ENCODE measurements around the gene MGAT1.

MGAT1 gene

GRCh38 chr5:180820788-180821321, 18.2 kb upstream of the MGAT1 start:
- H3K36me3 Mint-ChIP-seq (ENCODE audit: insufficient read depth) = peaks cover 3% of the 10 kb centered on the region
- ATAC-seq (replicated peaks; ENCODE audit: extremely low read depth, poor library complexity, severe bottlenecking) (no peak), DNase-seq (ENCODE audit: low spot score in 2 of 2) (no peak)
- no peaks in the 10 kb centered on the region for H3K9me3 Mint-ChIP-seq
- no peak overlapping the region for H3K27ac Mint-ChIP-seq (ENCODE audit: low read depth)
- H3K4me3 Mint-ChIP-seq = no peak overlapping the region
- no peaks in the 10 kb centered on the region for H3K4me1 Mint-ChIP-seq
- H3K27me3 Mint-ChIP-seq = peaks cover 11% of the 10 kb centered on the region

- Mint-ChIP-seq H3K27ac (ENCODE audit: low read depth) (no peak overlapping the region), H3K27me3 (peaks cover 11% of the 10 kb centered on the region), H3K4me1 (no peaks in the 10 kb centered on the region), H3K4me3 (no peak overlapping the region), H3K9me3 (no peaks in the 10 kb centered on the region), H3K36me3 (ENCODE audit: insufficient read depth) (peaks cover 3% of the 10 kb centered on the region)
- ATAC-seq (replicated peaks; ENCODE audit: extremely low read depth, poor library complexity, severe bottlenecking) = no peak
- no peak for DNase-seq (ENCODE audit: low spot score in 2 of 2)
Observed at GRCh38 chr5:180818677-180819341, 16.2 kb upstream of the MGAT1 start.

GRCh38 chr5:180817893-180818674, 15.5 kb upstream of the MGAT1 start:
- H3K27me3 Mint-ChIP-seq = peaks cover 11% of the 10 kb centered on the region
- no peaks in the 10 kb centered on the region for H3K9me3 Mint-ChIP-seq
- no peaks in the 10 kb centered on the region for H3K4me1 Mint-ChIP-seq
- DNase-seq (ENCODE audit: low spot score in 2 of 2) (no peak), ATAC-seq (replicated peaks; ENCODE audit: extremely low read depth, poor library complexity, severe bottlenecking) (no peak)
- H3K4me3 Mint-ChIP-seq = no peak overlapping the region
- peaks cover 1% of the 10 kb centered on the region for H3K36me3 Mint-ChIP-seq (ENCODE audit: insufficient read depth)
- H3K27ac Mint-ChIP-seq (ENCODE audit: low read depth) = no peak overlapping the region

- Mint-ChIP-seq H3K4me1 (peaks cover 2% of the 10 kb centered on the region), H3K27ac (ENCODE audit: low read depth) (no peak overlapping the region), H3K36me3 (ENCODE audit: insufficient read depth) (peaks cover 3% of the 10 kb centered on the region), H3K4me3 (peak overlapping the region; percentile 10), H3K27me3 (peaks cover 11% of the 10 kb centered on the region), H3K9me3 (no peaks in the 10 kb centered on the region)
- DNase-seq (ENCODE audit: low spot score in 2 of 2) (no peak), ATAC-seq (replicated peaks; ENCODE audit: extremely low read depth, poor library complexity, severe bottlenecking) (no peak)
Observed at GRCh38 chr5:180816608-180817534, 14.3 kb upstream of the MGAT1 start.

- H3K27ac Mint-ChIP-seq (ENCODE audit: low read depth) = no peak overlapping the region
- peaks cover 10% of the 10 kb centered on the region for H3K4me1 Mint-ChIP-seq
- peaks cover 11% of the 10 kb centered on the region for H3K27me3 Mint-ChIP-seq
- no peak for ATAC-seq (replicated peaks; ENCODE audit: extremely low read depth, poor library complexity, severe bottlenecking)
- DNase-seq (ENCODE audit: low spot score in 2 of 2) = no peak
- H3K4me3 Mint-ChIP-seq = no peak overlapping the region
- peaks cover 9% of the 10 kb centered on the region for H3K36me3 Mint-ChIP-seq (ENCODE audit: insufficient read depth)
- H3K9me3 Mint-ChIP-seq = no peaks in the 10 kb centered on the region
Observed at GRCh38 chr5:180815293-180815917, 12.8 kb upstream of the MGAT1 start.

GRCh38 chr5:180813420-180813819, 10.8 kb upstream of the MGAT1 start:
- DNase-seq (ENCODE audit: low spot score in 2 of 2) (no peak), ATAC-seq (replicated peaks; ENCODE audit: extremely low read depth, poor library complexity, severe bottlenecking) (no peak)
- H3K4me1 Mint-ChIP-seq = peaks cover 25% of the 10 kb centered on the region
- no peak overlapping the region for H3K4me3 Mint-ChIP-seq
- peaks cover 17% of the 10 kb centered on the region for H3K36me3 Mint-ChIP-seq (ENCODE audit: insufficient read depth)
- H3K9me3 Mint-ChIP-seq = no peaks in the 10 kb centered on the region
- peaks cover 5% of the 10 kb centered on the region for H3K27me3 Mint-ChIP-seq
- H3K27ac Mint-ChIP-seq (ENCODE audit: low read depth) = no peak overlapping the region

GRCh38 chr5:180811623-180812124, 9.1 kb upstream of the MGAT1 start:
- H3K4me3 Mint-ChIP-seq = peak overlapping the region; percentile 75
- DNase-seq (ENCODE audit: low spot score in 2 of 2) (no peak), ATAC-seq (replicated peaks; ENCODE audit: extremely low read depth, poor library complexity, severe bottlenecking) (no peak)
- H3K27me3 Mint-ChIP-seq = no peaks in the 10 kb centered on the region
- H3K4me1 Mint-ChIP-seq = peaks cover 43% of the 10 kb centered on the region
- no peaks in the 10 kb centered on the region for H3K9me3 Mint-ChIP-seq
- H3K36me3 Mint-ChIP-seq (ENCODE audit: insufficient read depth) = peaks cover 20% of the 10 kb centered on the region
- peak overlapping the region; percentile 95 for H3K27ac Mint-ChIP-seq (ENCODE audit: low read depth)

GRCh38 chr5:180810959-180811622, 8.5 kb upstream of the MGAT1 start:
- ATAC-seq (replicated peaks; ENCODE audit: extremely low read depth, poor library complexity, severe bottlenecking) (no peak), DNase-seq (ENCODE audit: low spot score in 2 of 2) (no peak)
- Mint-ChIP-seq H3K4me3 (peak overlapping the region; percentile 75), H3K27me3 (no peaks in the 10 kb centered on the region), H3K36me3 (ENCODE audit: insufficient read depth) (peaks cover 21% of the 10 kb centered on the region), H3K9me3 (no peaks in the 10 kb centered on the region), H3K4me1 (peaks cover 49% of the 10 kb centered on the region), H3K27ac (ENCODE audit: low read depth) (peak overlapping the region; percentile 95)

- peak overlapping the region; percentile 75 for H3K4me3 Mint-ChIP-seq
- H3K27ac Mint-ChIP-seq (ENCODE audit: low read depth) = peak overlapping the region; percentile 95
- peaks cover 55% of the 10 kb centered on the region for H3K4me1 Mint-ChIP-seq
- DNase-seq (ENCODE audit: low spot score in 2 of 2) (peak; percentile 91 to 97), ATAC-seq (replicated peaks; ENCODE audit: extremely low read depth, poor library complexity, severe bottlenecking) (peak; percentile 73)
- peaks cover 21% of the 10 kb centered on the region for H3K36me3 Mint-ChIP-seq (ENCODE audit: insufficient read depth)
- no peaks in the 10 kb centered on the region for H3K27me3 Mint-ChIP-seq
- no peaks in the 10 kb centered on the region for H3K9me3 Mint-ChIP-seq
Observed at GRCh38 chr5:180810210-180810958, 7.8 kb upstream of the MGAT1 start.

GRCh38 chr5:180809403-180810209, 7.0 kb upstream of the MGAT1 start:
- ATAC-seq (replicated peaks; ENCODE audit: extremely low read depth, poor library complexity, severe bottlenecking) (peak; percentile 74), DNase-seq (ENCODE audit: low spot score in 2 of 2) (peak; percentile 85 to 91)
- Mint-ChIP-seq H3K9me3 (no peaks in the 10 kb centered on the region), H3K27me3 (no peaks in the 10 kb centered on the region), H3K4me3 (peak overlapping the region; percentile 75), H3K36me3 (ENCODE audit: insufficient read depth) (peaks cover 23% of the 10 kb centered on the region), H3K27ac (ENCODE audit: low read depth) (peak overlapping the region; percentile 95), H3K4me1 (peaks cover 62% of the 10 kb centered on the region)

Measured in central memory CD8-positive, alpha-beta T cell (primary cell).